ENCODE data around the gene KCNIP4.

The KCNIP4 gene

GRCh38 chr4:20995015-20995414 lies 953.6 kb downstream of the KCNIP4 start:
- H3K9ac ChIP-seq: no peak overlapping the region
- TF ChIP-seq, protein P1, sequence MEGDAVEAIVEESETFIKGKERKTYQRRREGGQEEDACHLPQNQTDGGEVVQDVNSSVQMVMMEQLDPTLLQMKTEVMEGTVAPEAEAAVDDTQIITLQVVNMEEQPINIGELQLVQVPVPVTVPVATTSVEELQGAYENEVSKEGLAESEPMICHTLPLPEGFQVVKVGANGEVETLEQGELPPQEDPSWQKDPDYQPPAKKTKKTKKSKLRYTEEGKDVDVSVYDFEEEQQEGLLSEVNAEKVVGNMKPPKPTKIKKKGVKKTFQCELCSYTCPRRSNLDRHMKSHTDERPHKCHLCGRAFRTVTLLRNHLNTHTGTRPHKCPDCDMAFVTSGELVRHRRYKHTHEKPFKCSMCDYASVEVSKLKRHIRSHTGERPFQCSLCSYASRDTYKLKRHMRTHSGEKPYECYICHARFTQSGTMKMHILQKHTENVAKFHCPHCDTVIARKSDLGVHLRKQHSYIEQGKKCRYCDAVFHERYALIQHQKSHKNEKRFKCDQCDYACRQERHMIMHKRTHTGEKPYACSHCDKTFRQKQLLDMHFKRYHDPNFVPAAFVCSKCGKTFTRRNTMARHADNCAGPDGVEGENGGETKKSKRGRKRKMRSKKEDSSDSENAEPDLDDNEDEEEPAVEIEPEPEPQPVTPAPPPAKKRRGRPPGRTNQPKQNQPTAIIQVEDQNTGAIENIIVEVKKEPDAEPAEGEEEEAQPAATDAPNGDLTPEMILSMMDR (conservative IDR thresholded peaks at IDR 0.05; ENCODE audit: low read depth, low read length): no peak
- no peak overlapping the region for H3K4me3 ChIP-seq (IDR thresholded peaks at IDR 0.05; ENCODE audit: insufficient read depth, low read depth, low read length)
- no peaks in the 10 kb centered on the region for H3K27me3 ChIP-seq (ENCODE audit: insufficient read depth, low read depth)
- H3K79me2 ChIP-seq (ENCODE audit: insufficient read depth, low read depth): no peaks in the 10 kb centered on the region
- no peaks in the 10 kb centered on the region for H3K4me1 ChIP-seq (ENCODE audit: low read depth, poor library complexity, severe bottlenecking)
- H3K4me2 ChIP-seq: no peak overlapping the region
- H4K20me1 ChIP-seq (ENCODE audit: insufficient read depth): no peaks in the 10 kb centered on the region
- no peak overlapping the region for H2AFZ ChIP-seq (ENCODE audit: low read depth)
- H3K27ac ChIP-seq: no peak overlapping the region
- no peaks in the 10 kb centered on the region for H3K36me3 ChIP-seq (ENCODE audit: insufficient read depth)

DNA sequence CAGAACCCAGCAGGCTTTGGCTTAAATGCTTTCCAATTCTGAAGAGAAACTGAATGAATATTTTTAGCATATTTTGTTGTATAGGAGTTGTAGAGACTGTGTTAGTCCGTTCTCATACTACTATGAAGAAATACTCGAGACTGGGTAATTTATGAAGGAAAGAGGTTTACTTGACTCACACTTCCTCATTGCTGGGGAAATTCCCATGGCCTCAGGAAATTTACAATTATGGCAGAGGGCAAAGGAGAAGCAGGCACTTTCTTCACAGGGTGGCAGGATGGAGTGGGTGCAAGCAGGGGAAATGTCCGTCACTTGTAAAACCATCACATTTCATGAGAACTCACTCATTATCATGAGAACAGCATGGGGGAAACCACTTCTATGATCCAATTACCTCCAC lies 956.6 kb downstream of the KCNIP4 start:
- H4K20me1 ChIP-seq (ENCODE audit: insufficient read depth): no peaks in the 10 kb centered on the region
- no peaks in the 10 kb centered on the region for H3K4me1 ChIP-seq (ENCODE audit: low read depth, poor library complexity, severe bottlenecking)
- H3K4me2 ChIP-seq: no peak overlapping the region
- no peak overlapping the region for H3K4me3 ChIP-seq (IDR thresholded peaks at IDR 0.05; ENCODE audit: insufficient read depth, low read depth, low read length)
- no peak overlapping the region for H3K27ac ChIP-seq
- H2AFZ ChIP-seq (ENCODE audit: low read depth): no peak overlapping the region
- H3K9ac ChIP-seq: no peak overlapping the region
- TF ChIP-seq, protein P1 (conservative IDR thresholded peaks at IDR 0.05; ENCODE audit: low read depth, low read length): no peak
- no peaks in the 10 kb centered on the region for H3K27me3 ChIP-seq (ENCODE audit: insufficient read depth, low read depth)
- H3K36me3 ChIP-seq (ENCODE audit: insufficient read depth): no peaks in the 10 kb centered on the region
- H3K79me2 ChIP-seq (ENCODE audit: insufficient read depth, low read depth): no peaks in the 10 kb centered on the region

DNA sequence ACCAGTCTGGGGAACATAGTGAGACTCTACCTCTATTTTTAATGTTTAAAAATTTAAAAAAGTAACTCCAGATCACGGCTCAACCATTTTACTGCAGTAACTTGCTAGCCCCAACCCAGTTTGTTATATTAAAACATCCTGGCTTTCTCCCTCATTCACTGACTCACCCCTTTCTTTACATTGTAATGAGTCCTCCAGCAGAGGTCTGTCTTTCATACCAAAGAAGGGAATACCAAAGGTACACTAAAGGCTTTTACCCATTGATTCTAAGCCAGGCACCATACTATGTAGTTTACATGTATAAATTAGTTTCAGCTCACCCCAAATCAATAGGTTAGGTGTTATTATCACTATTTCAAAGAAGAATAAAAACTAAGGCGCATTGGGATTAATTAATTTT lies 961.4 kb downstream of the KCNIP4 start:
- Histone ChIP-seq H3K4me1 (ENCODE audit: low read depth, poor library complexity, severe bottlenecking) (no peaks in the 10 kb centered on the region), H3K79me2 (ENCODE audit: insufficient read depth, low read depth) (no peaks in the 10 kb centered on the region), H4K20me1 (ENCODE audit: insufficient read depth) (no peaks in the 10 kb centered on the region), H3K4me3 (IDR thresholded peaks at IDR 0.05; ENCODE audit: insufficient read depth, low read depth, low read length) (no peak overlapping the region), H3K36me3 (ENCODE audit: insufficient read depth) (no peaks in the 10 kb centered on the region), H3K27ac (no peak overlapping the region), H2AFZ (ENCODE audit: low read depth) (no peak overlapping the region), H3K9ac (no peak overlapping the region), H3K27me3 (ENCODE audit: insufficient read depth, low read depth) (no peaks in the 10 kb centered on the region), H3K4me2 (no peak overlapping the region)
- TF ChIP-seq, protein P1 (conservative IDR thresholded peaks at IDR 0.05; ENCODE audit: low read depth, low read length): no peak

DNA sequence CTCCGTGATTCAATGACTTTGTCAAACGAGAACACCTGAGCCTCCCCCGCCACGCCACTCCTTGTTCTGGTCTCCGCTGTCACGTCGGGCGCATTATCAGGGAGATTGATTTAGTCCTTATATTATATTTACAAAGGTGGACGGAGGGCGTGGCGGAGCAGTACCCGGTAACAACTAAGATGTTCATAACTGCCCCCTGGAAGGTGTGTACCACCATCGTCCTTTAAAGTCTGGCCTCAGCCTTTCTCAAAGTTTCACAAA lies 964.1 kb downstream of the KCNIP4 start:
- Histone ChIP-seq H3K4me3 (IDR thresholded peaks at IDR 0.05; ENCODE audit: insufficient read depth, low read depth, low read length) (no peak overlapping the region), H3K79me2 (ENCODE audit: insufficient read depth, low read depth) (no peaks in the 10 kb centered on the region), H3K4me1 (ENCODE audit: low read depth, poor library complexity, severe bottlenecking) (no peaks in the 10 kb centered on the region), H3K9ac (no peak overlapping the region), H3K4me2 (no peak overlapping the region), H3K36me3 (ENCODE audit: insufficient read depth) (no peaks in the 10 kb centered on the region), H4K20me1 (ENCODE audit: insufficient read depth) (no peaks in the 10 kb centered on the region), H3K27me3 (ENCODE audit: insufficient read depth, low read depth) (no peaks in the 10 kb centered on the region), H2AFZ (ENCODE audit: low read depth) (no peak overlapping the region), H3K27ac (no peak overlapping the region)
- TF ChIP-seq, protein P1 (conservative IDR thresholded peaks at IDR 0.05; ENCODE audit: low read depth, low read length): no peak

Measured in KMS-11 (cell line).